ENCODE results near the gene STK4. TPM values are rescaled to one million over a fixed set of nuclear protein-coding genes. Genes with fewer than 3 reads are reported as not detected.

STK4 gene
- total RNA-seq, 1 experiment from 2014 or later = 60.9 TPM

DNA sequence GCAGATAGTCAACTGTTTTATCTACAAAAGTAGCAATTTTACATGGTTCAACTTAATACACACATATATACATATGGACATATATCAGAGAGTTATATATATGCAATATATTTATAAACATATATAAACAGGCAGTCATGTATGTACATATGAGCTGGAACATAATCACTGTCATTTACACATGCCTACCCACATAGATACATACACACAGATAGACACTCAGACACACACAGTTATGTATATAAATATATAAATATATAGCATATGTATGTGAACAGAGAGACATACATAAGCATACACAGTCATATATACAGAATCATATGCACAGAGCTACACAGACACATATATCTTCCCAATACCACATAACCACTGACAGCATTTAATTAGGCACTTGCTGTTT is 146.4 kb downstream of the STK4 start:
- TF ChIP-seq, protein P1, sequence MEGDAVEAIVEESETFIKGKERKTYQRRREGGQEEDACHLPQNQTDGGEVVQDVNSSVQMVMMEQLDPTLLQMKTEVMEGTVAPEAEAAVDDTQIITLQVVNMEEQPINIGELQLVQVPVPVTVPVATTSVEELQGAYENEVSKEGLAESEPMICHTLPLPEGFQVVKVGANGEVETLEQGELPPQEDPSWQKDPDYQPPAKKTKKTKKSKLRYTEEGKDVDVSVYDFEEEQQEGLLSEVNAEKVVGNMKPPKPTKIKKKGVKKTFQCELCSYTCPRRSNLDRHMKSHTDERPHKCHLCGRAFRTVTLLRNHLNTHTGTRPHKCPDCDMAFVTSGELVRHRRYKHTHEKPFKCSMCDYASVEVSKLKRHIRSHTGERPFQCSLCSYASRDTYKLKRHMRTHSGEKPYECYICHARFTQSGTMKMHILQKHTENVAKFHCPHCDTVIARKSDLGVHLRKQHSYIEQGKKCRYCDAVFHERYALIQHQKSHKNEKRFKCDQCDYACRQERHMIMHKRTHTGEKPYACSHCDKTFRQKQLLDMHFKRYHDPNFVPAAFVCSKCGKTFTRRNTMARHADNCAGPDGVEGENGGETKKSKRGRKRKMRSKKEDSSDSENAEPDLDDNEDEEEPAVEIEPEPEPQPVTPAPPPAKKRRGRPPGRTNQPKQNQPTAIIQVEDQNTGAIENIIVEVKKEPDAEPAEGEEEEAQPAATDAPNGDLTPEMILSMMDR (conservative IDR thresholded peaks at IDR 0.05) = no peak
- TF ChIP-seq EZH2 (IDR thresholded peaks at IDR 0.05; ENCODE audit: low read depth) = no peak
- CTCF ChIA-PET = interaction anchor here (0.6 kb wide), 2 partner anchors 59 to 358 kb away, joined by 3 to 17 read pairs; no protein-coding TSS in a partner anchor
- Histone ChIP-seq H2AFZ (no peak overlapping the region), H4K20me1 (ENCODE audit: insufficient read depth) (no peaks in the 10 kb centered on the region), H3K4me3 (no peak overlapping the region), H3K36me3 (ENCODE audit: low read depth) (no peaks in the 10 kb centered on the region), H3F3A (ENCODE audit: insufficient read depth, low read depth) (no peaks in the 10 kb centered on the region), H3K9me2 (ENCODE audit: insufficient read depth) (no peaks in the 10 kb centered on the region), H3K27ac (no peak overlapping the region), H3K4me2 (no peak overlapping the region), H3K79me2 (ENCODE audit: low read depth) (no peaks in the 10 kb centered on the region), H3K27me3 (ENCODE audit: insufficient read depth, low read depth) (no peaks in the 10 kb centered on the region), H3K9me3 (ENCODE audit: insufficient read depth, low read depth) (no peaks in the 10 kb centered on the region), H3K4me1 (replicated peaks; ENCODE audit: insufficient read depth) (no peaks in the 10 kb centered on the region)
- no peak for DNase-seq
- POLR2A ChIA-PET (ENCODE audit: unreplicated experiment) = interaction anchor here (0.5 kb wide), 1 partner anchor 21 kb away, joined by 4 read pairs; no protein-coding TSS in a partner anchor
- intact Hi-C loops (cut with micrococcal nuclease; ENCODE audit: unreplicated experiment) = no loop called here
- BruUV-seq (replicated peaks) = no TSS peak

DNA sequence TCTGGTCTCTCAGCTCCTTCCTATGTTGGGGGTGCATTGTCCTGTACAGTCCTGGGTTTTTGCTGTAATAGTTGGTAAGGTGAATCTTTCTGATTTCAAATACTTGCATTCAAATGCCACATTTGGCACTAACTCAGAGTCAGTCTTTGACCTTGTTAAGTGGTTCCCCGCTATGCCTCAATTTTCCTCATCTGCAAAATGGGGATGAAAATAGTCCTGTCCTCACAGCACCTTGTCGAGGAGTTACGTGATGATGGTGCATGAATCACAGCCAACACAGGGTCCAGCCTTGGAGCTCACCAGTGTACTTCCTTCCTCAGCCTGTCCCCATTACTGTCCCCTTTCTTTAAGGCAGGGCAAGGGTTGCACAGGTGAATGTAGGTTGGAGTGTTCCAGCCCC is 147.6 kb downstream of the STK4 start:
- no peak overlapping the region for H3K4me3 ChIP-seq
- no peaks in the 10 kb centered on the region for H3F3A ChIP-seq (ENCODE audit: insufficient read depth, low read depth)
- no peak overlapping the region for H3K27ac ChIP-seq
- H3K9me3 ChIP-seq (ENCODE audit: insufficient read depth, low read depth) = no peaks in the 10 kb centered on the region
- CTCF ChIA-PET = no interaction called here
- no peaks in the 10 kb centered on the region for H3K36me3 ChIP-seq (ENCODE audit: low read depth)
- no peaks in the 10 kb centered on the region for H3K27me3 ChIP-seq (ENCODE audit: insufficient read depth, low read depth)
- H3K79me2 ChIP-seq (ENCODE audit: low read depth) = no peaks in the 10 kb centered on the region
- no peak overlapping the region for H2AFZ ChIP-seq
- no TSS peak for BruUV-seq (replicated peaks)
- no peak overlapping the region for H3K4me2 ChIP-seq
- intact Hi-C loops (cut with micrococcal nuclease; ENCODE audit: unreplicated experiment) = no loop called here
- DNase-seq = no peak
- H3K9me2 ChIP-seq (ENCODE audit: insufficient read depth) = no peaks in the 10 kb centered on the region
- TF ChIP-seq, protein P1 (conservative IDR thresholded peaks at IDR 0.05) = no peak
- no peak for TF ChIP-seq EZH2 (IDR thresholded peaks at IDR 0.05; ENCODE audit: low read depth)
- H3K4me1 ChIP-seq (replicated peaks; ENCODE audit: insufficient read depth) = no peaks in the 10 kb centered on the region
- POLR2A ChIA-PET (ENCODE audit: unreplicated experiment) = interaction anchor here (0.8 kb wide), 1 partner anchor 63 kb away, joined by 3 read pairs; no protein-coding TSS in a partner anchor
- H4K20me1 ChIP-seq (ENCODE audit: insufficient read depth) = no peaks in the 10 kb centered on the region

DNA sequence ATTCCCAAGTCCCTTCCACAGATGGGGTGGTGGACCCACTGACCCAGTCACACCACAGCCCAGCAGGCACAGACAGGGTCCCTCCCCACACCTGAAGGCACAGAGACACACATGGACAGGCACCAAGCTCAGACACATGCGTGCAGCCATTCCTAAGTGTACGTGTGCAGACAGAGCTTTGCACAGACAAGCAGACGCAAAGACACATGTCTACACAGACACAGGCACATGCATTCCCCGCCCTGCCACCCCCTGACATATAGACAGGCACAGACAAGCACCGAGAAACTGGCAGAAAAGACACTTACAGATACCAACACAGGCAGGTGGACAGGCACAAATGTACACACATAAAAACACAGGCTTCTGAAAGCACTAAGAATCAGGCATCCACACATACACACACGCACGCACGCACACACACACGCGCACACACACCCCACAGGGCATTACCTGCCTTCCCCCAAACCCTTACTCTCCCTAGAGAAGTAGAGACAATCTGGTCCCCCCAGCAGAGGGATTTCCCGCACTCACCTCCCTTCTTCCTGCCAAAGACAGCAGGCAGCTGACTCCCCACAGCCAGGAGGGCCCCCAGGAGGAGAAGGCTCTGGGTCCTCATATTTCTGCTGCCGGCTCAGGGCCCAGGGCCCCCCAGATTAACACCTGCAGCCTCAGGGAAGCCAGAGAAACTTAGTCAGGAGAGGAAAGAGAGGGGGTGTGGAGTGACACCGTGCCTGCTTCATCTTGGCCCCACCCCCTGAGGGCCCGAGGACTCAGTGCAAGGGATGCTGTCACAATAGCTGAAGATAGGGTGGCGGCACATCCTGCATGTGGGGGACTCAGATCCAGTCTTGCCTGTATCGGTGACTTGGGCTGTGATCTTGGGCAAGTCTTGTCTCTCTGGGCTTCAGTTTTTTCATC is 148.4 kb downstream of the STK4 start, which contains the start of gene WFDC5:
WFDC5 (minus strand) TSS at position 710 of the 921 bp plus-strand sequence; CDS start at position 619, 91 bp downstream.
- no peak for DNase-seq
- H3K79me2 ChIP-seq (ENCODE audit: low read depth) = no peaks in the 10 kb centered on the region
- no peaks in the 10 kb centered on the region for H3F3A ChIP-seq (ENCODE audit: insufficient read depth, low read depth)
- H3K9me3 ChIP-seq (ENCODE audit: insufficient read depth, low read depth) = no peaks in the 10 kb centered on the region
- H2AFZ ChIP-seq = no peak within 1 kb of the TSS
- intact Hi-C loops (cut with micrococcal nuclease; ENCODE audit: unreplicated experiment) = no loop called here
- ChIA-PET CTCF (interaction anchor here (0.6 to 1.2 kb wide), 2 partner anchors 115 to 129 kb away, joined by 3 read pairs; no protein-coding TSS in a partner anchor), POLR2A (ENCODE audit: unreplicated experiment) (interaction anchor here (0.8 kb wide), 1 partner anchor 62 kb away, joined by 3 read pairs; no protein-coding TSS in a partner anchor)
- H4K20me1 ChIP-seq (ENCODE audit: insufficient read depth) = no peaks in the 10 kb centered on the region
- no peaks in the 10 kb centered on the region for H3K36me3 ChIP-seq (ENCODE audit: low read depth)
- no peaks in the 10 kb centered on the region for H3K27me3 ChIP-seq (ENCODE audit: insufficient read depth, low read depth)
- H3K9me2 ChIP-seq (ENCODE audit: insufficient read depth) = no peaks in the 10 kb centered on the region
- no peak within 1 kb of the TSS for H3K4me2 ChIP-seq
- H3K27ac ChIP-seq = no peak within 1 kb of the TSS
- H3K4me3 ChIP-seq = no peak within 1 kb of the TSS
- no TSS peak for BruUV-seq (replicated peaks)
- no peak for TF ChIP-seq EZH2 (IDR thresholded peaks at IDR 0.05; ENCODE audit: low read depth)
- TF ChIP-seq, protein P1 (conservative IDR thresholded peaks at IDR 0.05) = no peak
- H3K4me1 ChIP-seq (replicated peaks; ENCODE audit: insufficient read depth) = no peaks in the 10 kb centered on the region
